DMS114 treated with DMSO at 0.1 percent for 48 hours (cell line): ENCODE measurements around the gene AGAP9.
"Not testable (repeated sequence)": the region's sequence is repeated elsewhere in the genome, so short reads cannot be mapped to it uniquely, and the experiment has no call there.

ENCODE experiments used
- DNase-seq: peaks from one replicate; lab custom pipeline; 2025; ENCODE audit not compliant: unreplicated experiment; lab: John Stamatoyannopoulos, UW

The AGAP9 gene

DNA sequence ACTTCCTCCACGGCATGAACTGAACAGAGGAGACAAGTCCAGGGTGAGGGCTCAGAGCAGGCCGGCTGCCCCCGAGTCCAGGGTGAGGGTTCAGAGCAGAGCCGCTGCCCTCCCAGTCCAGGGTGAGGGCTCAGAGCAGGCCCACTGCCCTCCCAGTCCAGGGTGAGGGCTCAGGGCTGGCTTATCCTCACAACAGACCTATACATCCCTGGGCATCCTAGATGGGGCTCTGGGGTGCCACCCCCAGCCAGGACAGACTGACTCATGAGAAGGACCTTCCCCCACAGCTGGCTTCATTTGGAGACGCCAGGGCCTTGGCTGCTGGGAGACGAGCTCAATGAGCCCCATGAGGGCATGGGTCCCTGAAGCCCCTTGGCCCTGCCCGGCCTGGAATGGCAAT is 33.8 kb downstream of the AGAP9 start:
- DNase-seq: not testable (repeated sequence)

GRCh38 chr10:47485943-47486342 is 37.5 kb downstream of the AGAP9 start:
- not testable (repeated sequence) for DNase-seq

DNA sequence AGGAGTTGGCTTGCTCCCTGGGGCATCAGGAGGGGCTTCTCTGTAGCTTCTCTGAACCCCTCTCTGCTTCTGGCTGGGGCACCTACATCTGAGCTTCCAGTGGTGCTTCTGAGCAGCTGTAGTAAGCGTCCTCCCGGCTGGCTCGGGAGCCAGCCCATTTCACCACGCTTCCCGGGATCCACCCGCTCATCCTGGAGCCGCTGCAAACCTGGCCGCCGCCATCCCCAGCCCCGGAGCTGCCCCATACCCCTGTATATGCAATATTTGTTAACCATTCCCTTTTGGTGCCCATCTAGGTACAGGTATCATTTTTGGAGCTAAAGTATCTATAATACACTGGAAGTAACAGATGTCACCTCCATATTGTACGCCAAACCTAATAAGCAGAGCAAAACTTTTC is 38.7 kb downstream of the AGAP9 start:
- not testable (repeated sequence) for DNase-seq

GRCh38 chr10:47483923-47484322 is 39.5 kb downstream of the AGAP9 start, which contains the start of gene ANXA8:
Gene ANXA8 (minus strand): TSS chr10:47484115. CDS start chr10:47483933, 182 bp downstream.
- not testable (repeated sequence) for DNase-seq

DNA sequence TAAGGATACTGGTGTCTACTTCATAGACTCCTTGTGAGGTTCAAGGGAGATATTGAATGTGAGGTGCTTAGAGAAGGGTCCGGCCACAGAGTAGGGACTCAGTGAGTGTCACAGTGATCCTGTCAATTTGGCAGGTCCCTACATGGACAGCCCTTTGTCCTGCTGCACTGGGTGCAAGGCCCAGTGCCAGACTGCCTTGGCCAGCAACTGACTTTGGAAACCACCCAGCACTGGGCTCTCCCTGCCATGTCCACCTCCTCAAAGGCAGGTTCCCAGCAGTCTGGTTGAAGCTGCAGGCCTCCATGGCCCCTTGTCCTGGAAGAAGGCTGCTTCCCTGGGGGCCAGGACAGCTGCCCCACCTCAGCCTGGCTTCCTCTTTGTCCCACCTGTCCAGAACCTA is 41.1 kb downstream of the AGAP9 start:
- not testable (repeated sequence) for DNase-seq

DNA sequence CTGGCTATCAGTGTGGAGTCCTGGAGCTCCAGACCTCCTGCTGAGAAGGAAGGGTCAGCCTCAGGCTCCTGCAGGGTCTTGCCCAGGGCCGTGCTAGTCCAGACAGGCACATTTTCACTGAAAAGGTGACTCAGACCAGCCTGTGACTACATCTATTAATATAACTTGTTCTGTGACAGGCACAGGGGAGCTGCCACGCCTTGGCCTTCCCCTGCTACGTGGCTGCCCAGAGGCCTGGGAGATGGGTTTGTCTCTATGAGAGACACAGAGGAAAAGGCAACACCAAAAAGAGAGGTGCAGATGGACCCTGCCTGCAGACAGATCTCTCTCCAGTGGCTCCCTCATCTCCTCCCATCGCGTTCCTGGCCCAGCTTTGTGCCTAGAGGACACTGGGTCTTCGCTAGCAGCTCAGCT is 41.7 kb downstream of the AGAP9 start:
- DNase-seq: not testable (repeated sequence)

DNA sequence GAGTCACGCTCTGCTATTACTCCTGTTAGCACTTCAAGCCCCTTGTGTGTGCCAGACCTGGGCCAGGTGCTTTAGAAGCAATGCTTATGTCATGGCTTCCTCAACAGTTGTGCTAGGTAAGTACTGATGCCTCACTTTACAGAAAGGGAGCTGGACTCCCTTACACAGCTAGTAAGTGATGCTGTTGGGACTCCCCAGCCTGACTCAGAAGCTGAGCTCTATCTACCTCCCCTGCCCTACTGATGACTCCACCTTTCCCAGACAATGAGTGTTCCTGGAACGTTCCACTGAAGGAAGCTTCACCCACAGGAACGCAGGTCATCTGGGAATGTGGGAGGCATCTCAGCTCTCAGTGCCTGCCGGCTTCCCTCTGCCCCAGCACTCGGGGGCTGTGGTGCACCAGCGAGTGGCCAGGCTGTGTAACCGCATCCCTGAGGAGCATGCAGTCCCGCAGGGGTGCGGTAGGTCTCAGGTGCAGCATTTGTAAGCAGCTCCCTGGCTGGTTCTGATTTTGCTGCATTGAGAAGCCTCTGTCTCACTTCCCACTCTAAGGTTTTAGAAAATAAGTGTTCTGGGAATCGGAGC is 42.2 kb downstream of the AGAP9 start:
- DNase-seq: not testable (repeated sequence)

DNA sequence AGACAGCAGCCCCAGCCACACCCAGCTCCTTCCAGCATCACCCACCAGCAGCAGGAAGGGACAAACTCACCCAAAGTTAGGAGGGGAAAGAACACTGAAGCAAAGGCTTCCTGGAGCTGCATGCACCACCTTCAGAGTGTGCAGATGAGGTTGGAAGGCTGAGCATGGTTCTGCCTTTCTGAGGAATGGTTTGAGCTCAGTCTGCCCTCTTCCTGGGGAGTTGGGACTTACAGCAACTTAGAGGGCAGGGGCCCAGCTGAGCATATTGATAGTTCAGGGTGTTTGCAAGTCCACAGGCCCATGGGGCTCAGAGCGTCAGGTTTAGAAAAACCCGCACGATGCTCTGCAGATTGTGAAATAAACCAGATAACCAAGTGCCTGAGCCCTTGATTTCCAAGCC is 43.3 kb downstream of the AGAP9 start:
- DNase-seq: not testable (repeated sequence)

DNA sequence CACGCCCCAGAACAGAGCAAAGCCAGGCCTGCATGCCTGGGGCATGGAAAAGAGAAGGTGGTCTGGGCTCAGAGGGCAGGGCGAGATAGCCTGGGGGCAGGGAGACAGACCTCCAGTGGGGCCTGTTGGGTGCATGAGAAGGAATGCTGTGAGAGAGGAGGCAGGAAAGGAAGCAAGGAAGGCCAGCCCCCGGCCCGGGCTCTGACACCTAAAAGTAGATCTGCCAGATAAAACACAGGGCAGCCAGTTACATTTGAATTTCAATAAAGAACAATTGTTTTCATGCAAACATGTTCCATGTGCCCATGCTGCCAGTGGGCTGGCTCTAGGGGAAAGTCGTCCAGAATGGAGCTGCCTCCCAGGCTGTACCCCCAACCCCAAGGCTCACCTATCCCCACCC is 45.3 kb downstream of the AGAP9 start:
- not testable (repeated sequence) for DNase-seq

GRCh38 chr10:47477078-47477477 is 46.4 kb downstream of the AGAP9 start:
- DNase-seq: not testable (repeated sequence)

GRCh38 chr10:47475101-47475500 is 48.3 kb downstream of the AGAP9 start:
- not testable (repeated sequence) for DNase-seq

- not testable (repeated sequence) for DNase-seq
Observed at GRCh38 chr10:47473516-47473915, 49.9 kb downstream of the AGAP9 start.

GRCh38 chr10:47472647-47473046 is 50.8 kb downstream of the AGAP9 start:
- not testable (repeated sequence) for DNase-seq

DNA sequence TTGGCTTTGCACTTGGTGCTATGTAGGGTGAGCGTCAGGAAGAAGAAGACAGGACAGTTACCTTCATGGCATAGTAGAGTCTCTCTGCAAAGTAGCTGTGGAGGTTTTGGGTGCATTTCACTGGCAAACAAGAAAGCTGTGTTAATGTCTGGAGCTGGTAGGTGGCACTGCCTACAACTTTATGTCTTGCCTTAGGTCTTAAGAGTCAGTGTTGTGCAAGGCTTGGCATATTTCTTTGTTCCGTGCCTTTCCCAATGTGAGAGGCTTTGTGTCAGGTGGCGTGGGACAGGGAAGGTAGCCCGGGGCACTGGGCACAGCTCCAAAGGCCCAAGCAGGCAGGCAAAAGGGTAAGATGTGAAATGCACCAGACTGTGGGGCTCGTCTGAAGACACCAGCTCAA is 51.4 kb downstream of the AGAP9 start:
- not testable (repeated sequence) for DNase-seq

DNA sequence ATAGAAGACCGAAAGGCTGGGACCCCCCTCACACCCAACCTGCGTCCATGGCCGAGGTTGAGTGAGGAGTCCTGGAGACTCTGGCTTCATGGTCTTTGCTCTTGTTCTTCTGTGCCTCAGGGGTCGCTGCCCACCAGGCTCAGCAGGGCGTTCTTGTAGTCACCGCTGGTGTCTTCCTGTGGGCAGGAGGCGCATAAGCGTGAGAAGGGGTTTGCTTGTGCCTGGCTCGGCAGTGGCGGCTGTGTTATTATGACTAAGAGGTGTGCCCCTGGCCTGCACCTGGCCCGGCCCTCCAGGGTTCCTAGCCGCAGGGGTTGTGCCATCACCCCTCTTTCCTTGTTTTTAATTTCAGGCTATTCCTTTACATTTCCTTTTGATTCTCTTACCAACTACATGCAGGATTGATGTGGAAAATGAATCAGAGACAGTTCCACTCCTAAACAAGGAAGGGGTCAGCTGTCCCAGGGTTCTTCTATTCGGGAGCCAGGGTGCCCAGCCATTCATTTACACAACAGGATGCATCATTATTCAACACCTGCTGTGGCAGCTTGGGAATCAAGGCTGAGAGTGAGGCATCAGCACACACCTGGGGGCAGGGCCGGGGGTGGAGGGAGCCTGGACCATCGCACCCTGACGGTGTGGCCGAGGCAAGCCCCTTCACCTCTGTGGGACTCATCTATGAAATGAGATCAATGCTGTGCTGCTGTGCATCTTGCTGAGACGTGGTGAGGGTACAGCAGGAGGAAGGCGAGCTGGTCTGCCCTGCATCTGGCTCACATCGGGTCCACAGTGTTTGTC is 54.5 kb downstream of the AGAP9 start:
- DNase-seq: not testable (repeated sequence)

- not testable (repeated sequence) for DNase-seq
Observed at GRCh38 chr10:47467957-47468356, 55.5 kb downstream of the AGAP9 start.

DNA sequence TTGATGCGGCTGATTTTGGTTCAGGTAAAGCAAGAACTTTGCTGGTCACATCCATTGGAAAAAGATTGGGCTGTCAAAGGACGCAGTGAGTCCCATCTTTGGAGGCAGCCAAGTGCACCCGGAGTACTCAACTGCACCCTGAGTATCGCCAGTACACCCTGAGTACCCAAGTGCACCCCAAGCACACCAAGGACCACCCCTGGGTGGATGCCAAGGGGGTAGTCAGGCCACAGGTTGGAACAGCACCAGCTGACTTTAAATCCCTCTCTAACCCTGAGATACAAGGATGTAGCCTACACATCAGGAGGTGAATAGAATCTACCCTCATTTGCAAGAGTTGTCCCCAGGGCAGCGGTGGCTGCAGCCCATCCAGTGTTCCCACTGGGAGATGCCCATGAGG is 56.0 kb downstream of the AGAP9 start:
- not testable (repeated sequence) for DNase-seq

GRCh38 chr10:47465216-47465917 is 58.1 kb downstream of the AGAP9 start:
- not testable (repeated sequence) for DNase-seq

DNA sequence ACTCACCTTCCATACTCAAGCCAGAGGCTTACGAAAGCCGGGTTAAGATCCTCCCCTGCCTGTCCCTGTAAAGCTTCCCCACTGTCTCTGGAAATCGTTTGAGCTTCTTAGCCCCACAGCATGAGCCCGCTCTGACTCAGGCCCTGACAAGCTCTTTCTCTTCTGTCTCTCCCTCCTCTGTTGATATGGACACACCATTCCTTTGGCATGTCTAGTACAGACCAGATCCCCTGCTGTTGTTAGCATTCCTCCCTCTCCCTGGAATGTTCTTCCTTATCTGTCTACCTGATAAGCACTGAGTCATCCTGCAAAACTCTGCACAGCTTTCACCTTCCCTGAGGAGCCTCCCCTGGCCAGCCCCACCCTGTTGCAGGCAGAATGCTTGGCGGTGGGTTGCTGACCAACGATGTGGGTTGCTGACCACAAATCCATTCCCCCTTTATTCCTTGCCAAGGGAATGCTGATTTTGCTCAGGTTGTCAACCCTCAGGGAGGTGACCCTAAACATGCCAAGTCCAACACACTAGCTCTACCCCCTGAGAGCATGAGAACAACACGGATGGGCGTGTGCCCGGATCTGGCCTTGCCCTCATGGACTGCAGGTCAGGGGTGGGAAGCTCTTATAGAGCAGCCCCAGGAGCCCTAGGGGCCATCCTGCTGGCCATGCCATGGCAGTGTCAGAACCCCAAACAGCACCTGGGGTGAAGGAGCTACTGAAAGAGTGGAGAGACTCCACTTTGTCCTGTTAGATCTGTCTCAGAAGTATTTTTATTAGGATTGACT is 60.7 kb downstream of the AGAP9 start:
- DNase-seq: not testable (repeated sequence)

- DNase-seq: peak; percentile 2
Observed at GRCh38 chr10:47461261-47461687, 62.2 kb downstream of the AGAP9 start.
